ENCODE measurements around the gene TTLL11.

- TF ChIP-seq CTCF (conservative IDR thresholded peaks at IDR 0.05; ENCODE audit: low read length) (peak; percentile 44), EZH2phosphoT487 (IDR thresholded peaks at IDR 0.05; ENCODE audit: borderline replicate concordance, low read depth, low read length) (no peak)
These were observed 234.3 kb downstream of the TTLL11 start for GRCh38 chr9:121858788-121859187.
